NCI-H1092 (cell line): ENCODE measurements around the gene SNRPD3.
"Not testable (repeated sequence)": the region's sequence is repeated elsewhere in the genome, so short reads cannot be mapped to it uniquely, and the experiment has no call there.

ENCODE experiments used
- DNase-seq: peaks from one replicate; lab custom pipeline; 2025; lab: John Stamatoyannopoulos, UW

SNRPD3 gene

GRCh38 chr22:24555165-24556039 lies at the start of gene SNRPD3:
TSS of gene SNRPD3 (plus strand) at chr22:24555999. CDS start at chr22:24557675, 1,676 bp downstream.
- peak; percentile 99 for DNase-seq

GRCh38 chr22:24506802-24507438 lies 48.9 kb upstream of the SNRPD3 start:
- peak; percentile 73 for DNase-seq

DNA sequence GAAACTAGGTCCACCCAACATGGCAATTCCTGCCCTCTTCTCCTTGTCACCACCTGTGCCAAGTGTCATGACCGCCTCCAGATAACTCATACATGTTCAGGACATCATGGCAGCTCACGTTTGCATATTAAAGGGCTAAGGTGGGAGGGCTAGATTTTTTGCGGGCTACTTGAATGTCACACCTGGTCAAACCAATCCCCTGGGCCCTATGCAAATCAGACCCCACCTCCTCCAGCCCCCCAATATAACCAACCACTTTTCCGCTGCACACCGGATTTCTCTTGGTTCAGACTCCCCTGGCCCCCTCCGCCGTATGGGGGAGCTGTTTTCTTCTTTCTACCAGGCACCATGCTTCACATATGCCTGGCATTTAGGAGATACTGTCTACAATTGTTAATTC lies 48.1 kb upstream of the SNRPD3 start:
- DNase-seq = no peak

GRCh38 chr22:24510637-24511625 lies 44.9 kb upstream of the SNRPD3 start:
- no peak for DNase-seq

GRCh38 chr22:24512043-24512442 lies 43.8 kb upstream of the SNRPD3 start:
- DNase-seq = no peak

- no peak for DNase-seq
Observed at GRCh38 chr22:24513378-24514240, 42.2 kb upstream of the SNRPD3 start.

DNA sequence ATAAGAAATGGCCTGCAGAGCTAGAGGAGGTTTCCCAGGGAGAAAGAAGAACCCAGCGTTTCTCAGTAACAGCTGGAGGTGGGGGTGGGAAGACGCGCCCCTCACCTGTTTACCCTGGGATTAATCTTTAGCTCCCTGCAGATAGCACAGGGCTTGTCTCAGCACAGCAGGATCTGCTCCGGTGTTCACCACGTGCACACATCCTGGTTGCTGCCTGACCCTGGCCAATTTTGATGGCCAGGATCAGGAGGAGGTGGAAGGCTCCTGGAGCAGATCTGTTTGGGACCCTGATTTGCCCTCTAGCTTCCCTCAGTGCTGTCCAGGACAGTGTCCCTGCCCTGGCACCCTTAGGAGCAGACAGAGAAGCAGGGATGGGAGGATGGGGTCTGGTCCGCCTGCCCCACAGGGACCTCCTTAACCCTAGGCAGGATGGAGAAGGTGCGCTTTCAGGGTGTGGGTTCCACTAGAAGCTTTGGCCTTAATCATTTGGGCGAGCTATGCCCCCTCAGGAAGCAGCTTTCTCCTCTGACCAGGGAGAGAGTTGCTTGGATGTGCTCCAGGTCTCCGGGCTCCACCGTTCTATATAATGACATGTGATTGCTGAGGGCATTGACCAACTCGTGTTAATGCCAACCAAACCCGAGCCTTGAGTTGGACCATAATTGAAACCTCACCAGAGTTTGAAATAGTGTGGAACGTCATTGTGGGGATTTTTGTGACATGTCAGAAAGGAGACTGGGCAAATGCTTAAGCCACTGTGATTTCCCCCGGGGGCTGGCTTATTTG lies 41.4 kb upstream of the SNRPD3 start:
- DNase-seq = no peak

GRCh38 chr22:24515027-24515338 lies 40.8 kb upstream of the SNRPD3 start:
- DNase-seq = no peak

GRCh38 chr22:24516301-24516737 lies 39.5 kb upstream of the SNRPD3 start:
- DNase-seq = no peak

- DNase-seq = peak; percentile 27
Observed at GRCh38 chr22:24517446-24517845, 38.4 kb upstream of the SNRPD3 start.

- no peak for DNase-seq
Observed at GRCh38 chr22:24518228-24518627, 37.6 kb upstream of the SNRPD3 start.

DNA sequence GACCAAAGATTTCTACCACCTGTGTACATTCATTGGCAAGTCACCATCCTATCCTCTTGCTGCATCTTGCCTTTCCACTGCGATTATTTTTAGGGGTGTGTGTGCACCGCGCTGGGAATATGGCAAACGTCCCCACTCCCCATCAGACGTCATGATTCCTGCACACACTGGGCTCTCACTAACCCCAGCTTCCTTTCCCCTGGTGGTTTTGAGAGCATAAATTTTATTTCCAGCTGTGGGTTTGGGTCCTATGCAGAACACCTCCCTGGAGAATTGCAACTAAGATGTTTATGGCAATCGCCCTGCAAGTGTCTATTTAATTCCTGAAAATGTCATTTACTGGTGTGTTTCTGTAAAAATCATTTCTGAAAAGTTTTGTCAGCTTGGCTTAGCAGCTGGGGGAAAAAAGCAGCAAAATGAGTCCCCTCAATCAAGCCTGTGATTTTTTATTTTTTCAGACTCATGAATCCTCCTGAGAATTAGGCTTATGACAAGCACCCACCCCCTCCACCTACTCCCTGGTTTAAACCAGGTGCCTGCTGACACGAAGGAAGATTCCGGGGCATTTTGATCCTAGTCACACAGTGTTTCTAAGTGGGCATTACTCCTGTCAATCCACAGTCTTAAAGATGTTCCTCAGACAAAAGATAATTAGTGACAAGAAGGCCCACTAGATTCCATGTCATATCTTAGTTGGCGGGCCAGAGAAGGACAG lies 36.9 kb upstream of the SNRPD3 start:
- no peak for DNase-seq

DNA sequence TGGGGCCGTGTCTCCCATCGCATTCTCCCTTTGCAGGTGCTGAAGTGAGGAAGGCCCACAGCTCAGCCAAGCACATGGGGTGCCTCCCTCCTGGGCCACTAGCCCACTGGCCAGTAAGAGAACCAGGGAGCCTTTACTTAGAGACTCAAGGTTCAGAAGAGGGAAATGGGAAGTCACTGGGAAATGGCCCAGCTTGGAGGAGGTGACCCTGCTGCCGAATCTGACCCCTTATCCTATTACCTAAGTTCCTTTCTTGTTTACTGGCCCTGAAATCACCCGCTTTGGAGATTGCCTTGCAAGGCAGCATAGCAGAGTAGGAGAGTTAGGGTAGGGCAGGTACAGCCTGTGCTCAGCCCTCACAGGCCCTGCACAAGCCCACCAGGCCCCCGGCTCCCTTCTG lies 36.3 kb upstream of the SNRPD3 start:
- DNase-seq = no peak

GRCh38 chr22:24521791-24522245 lies 34.0 kb upstream of the SNRPD3 start:
- peak; percentile 76 for DNase-seq

DNA sequence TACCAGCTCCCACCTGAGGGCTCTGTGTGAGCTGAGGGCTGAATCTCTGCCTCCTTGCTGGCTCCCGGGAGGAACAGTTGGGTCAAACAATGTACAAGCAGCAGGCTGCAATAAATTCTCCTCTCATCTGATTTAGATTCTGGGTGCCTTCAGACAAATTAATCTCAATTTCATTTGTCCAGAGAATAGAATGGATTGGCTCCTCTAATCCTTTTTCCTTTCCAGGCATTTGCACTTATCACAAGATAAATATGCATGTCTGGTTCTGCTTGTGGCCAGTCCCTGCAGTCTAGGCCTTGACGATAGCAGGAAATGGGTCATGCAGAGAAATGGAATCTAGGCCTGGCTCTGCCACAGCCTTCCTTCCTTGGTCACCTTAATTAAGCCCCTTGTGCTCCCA lies 31.9 kb upstream of the SNRPD3 start:
- no peak for DNase-seq

DNA sequence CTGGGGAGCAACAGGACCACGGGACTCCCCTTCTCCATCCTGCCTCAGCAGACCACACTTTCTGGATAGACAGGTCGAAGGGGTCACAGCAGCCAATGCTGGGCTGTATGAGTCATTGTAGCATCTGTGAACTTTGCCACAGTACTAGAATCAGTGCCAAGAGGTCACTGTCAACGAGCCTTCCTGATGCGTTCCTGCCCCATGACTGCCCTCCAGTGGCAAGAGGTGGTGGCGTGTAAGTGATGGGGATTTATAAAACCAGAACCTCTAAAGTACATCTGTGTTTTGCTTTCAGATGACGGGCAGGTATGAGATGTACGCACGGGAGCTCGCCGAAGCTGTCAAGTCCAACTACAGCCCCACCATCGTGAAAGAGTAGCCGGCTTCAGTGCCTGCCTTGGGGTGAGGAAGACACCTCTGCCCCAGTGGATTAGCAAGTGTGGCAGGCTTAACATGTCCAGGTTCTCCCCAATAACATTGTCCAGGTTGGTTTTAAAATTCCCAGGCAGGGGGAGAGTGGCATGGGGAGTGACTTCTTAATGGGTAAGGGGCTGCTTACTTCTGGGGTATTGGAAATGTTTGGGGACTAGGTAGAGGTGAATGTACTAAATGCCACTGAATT lies 30.3 kb upstream of the SNRPD3 start:
- DNase-seq = peak; percentile 40

DNA sequence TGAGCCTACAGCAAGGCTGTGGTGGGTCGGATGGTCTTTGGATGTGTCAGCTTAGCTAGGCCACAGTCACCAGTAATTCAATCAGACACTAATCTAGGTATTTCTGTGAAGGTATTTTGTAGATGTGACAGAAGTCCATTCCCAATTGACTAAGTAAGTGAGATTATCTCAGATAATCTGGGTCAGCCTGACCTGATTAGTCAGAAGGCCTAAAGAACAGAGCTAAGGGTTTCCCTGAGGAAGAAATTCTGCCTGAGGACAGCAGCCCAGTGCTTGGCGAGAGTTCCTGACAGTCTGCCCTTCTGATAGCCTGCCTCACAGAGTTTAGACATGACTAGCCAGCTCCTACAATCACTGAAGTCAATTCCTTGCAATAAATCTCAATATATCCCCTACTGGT lies 29.6 kb upstream of the SNRPD3 start:
- no peak for DNase-seq

- DNase-seq = no peak
Observed at GRCh38 chr22:24529898-24530297, 25.9 kb upstream of the SNRPD3 start.

- not testable (repeated sequence) for DNase-seq
Observed at GRCh38 chr22:24530968-24531367, 24.8 kb upstream of the SNRPD3 start.
